Measurements from ENCODE around the gene PROM2.

DNA sequence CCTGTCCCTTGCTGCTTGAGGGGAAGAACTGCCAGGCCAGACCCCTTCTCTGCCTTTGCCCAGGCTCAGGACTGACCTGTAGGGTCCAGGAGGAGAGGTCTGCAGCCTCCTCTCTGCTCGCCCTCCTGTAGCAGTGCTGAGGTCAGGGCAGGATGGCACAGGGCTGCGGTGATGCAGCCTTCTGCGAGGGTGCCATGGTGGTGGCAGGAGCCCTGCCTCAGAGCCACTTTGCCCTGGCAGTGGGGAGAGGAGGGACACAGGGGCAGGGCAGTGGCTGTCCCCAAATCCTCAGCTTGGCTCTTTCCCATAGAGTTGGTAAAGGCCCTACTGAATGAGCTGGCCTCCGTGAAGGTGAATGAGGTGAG, 884 bp downstream of the PROM2 start:
- TF ChIP-seq, protein P1, sequence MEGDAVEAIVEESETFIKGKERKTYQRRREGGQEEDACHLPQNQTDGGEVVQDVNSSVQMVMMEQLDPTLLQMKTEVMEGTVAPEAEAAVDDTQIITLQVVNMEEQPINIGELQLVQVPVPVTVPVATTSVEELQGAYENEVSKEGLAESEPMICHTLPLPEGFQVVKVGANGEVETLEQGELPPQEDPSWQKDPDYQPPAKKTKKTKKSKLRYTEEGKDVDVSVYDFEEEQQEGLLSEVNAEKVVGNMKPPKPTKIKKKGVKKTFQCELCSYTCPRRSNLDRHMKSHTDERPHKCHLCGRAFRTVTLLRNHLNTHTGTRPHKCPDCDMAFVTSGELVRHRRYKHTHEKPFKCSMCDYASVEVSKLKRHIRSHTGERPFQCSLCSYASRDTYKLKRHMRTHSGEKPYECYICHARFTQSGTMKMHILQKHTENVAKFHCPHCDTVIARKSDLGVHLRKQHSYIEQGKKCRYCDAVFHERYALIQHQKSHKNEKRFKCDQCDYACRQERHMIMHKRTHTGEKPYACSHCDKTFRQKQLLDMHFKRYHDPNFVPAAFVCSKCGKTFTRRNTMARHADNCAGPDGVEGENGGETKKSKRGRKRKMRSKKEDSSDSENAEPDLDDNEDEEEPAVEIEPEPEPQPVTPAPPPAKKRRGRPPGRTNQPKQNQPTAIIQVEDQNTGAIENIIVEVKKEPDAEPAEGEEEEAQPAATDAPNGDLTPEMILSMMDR (conservative IDR thresholded peaks at IDR 0.05) = no peak
- TF ChIP-seq EZH2 (IDR thresholded peaks at IDR 0.05; ENCODE audit: low read depth) = no peak
